H9 (cell line): ENCODE measurements around the gene BTN1A1. TPM values are rescaled to one million over a fixed set of nuclear protein-coding genes. Genes with fewer than 3 reads are reported as not detected.

ENCODE experiments used
- DNase-seq: peaks from one replicate; pipeline ENCODE4 v3.0.0-alpha.2; 2017
- H2AFZ ChIP-seq: one replicate; pipeline ENCODE4 v1.6.1; 2013; ENCODE audit warnings: mild to moderate bottlenecking, low read length, control low read depth, moderate library complexity
- H2AK5ac ChIP-seq: 2 replicates; pipeline ENCODE4 v1.6.1; 2013; ENCODE audit warnings: low read length, control low read depth, mixed read lengths; ENCODE audit not compliant: insufficient read length
- H2BK120ac ChIP-seq: one replicate; pipeline ENCODE4 v1.6.1; 2013; ENCODE audit warnings: low read depth, mild to moderate bottlenecking, low read length, control low read depth, inconsistent platforms; ENCODE audit not compliant: poor library complexity, severe bottlenecking
- H2BK12ac ChIP-seq: 2 replicates; pipeline ENCODE4 v1.6.1; 2013; ENCODE audit warnings: low read length, control low read depth, mixed read lengths, low read depth; ENCODE audit not compliant: insufficient read length
- H2BK15ac ChIP-seq: 2 replicates; pipeline ENCODE4 v1.6.1; 2013; ENCODE audit warnings: low read depth, low read length, control low read depth
- H2BK20ac ChIP-seq: one replicate; pipeline ENCODE4 v1.6.1; 2013; ENCODE audit warnings: low read depth, mild to moderate bottlenecking, low read length, control low read depth, inconsistent platforms; ENCODE audit not compliant: poor library complexity, severe bottlenecking
- H2BK5ac ChIP-seq: 2 replicates; pipeline ENCODE4 v1.6.1; 2013; ENCODE audit warnings: low read length, control low read depth, mixed read lengths; ENCODE audit not compliant: insufficient read length
- H3K14ac ChIP-seq: 2 replicates; pipeline ENCODE4 v1.6.1; 2013; ENCODE audit warnings: low read length, control low read depth; ENCODE audit not compliant: insufficient read depth
- H3K18ac ChIP-seq: 2 replicates; pipeline ENCODE4 v1.6.1; 2013; ENCODE audit warnings: low read depth, mild to moderate bottlenecking, mixed read lengths, low read length, control low read depth; ENCODE audit not compliant: insufficient read length
- H3K23ac ChIP-seq: 2 replicates; pipeline ENCODE4 v1.6.1; 2013; ENCODE audit warnings: low read length, control low read depth, mixed read lengths, low read depth; ENCODE audit not compliant: insufficient read length
- H3K23me2 ChIP-seq: 2 replicates; pipeline ENCODE4 v1.6.1; 2013; ENCODE audit warnings: low read depth, mild to moderate bottlenecking, mixed read lengths, low read length, control low read depth; ENCODE audit not compliant: insufficient read length, poor library complexity, severe bottlenecking
- H3K27ac ChIP-seq: 2 replicates; pipeline ENCODE4 v1.5.1; 2013; ENCODE audit warnings: low read length, control low read depth, mixed read lengths, low read depth; ENCODE audit not compliant: insufficient read length
- H3K27me3 ChIP-seq: 2 replicates; pipeline ENCODE4 v1.6.1; 2013; ENCODE audit warnings: low read length, control low read depth, inconsistent platforms; ENCODE audit not compliant: insufficient read depth
- H3K4ac ChIP-seq: 2 replicates; pipeline ENCODE4 v1.6.1; 2013; ENCODE audit warnings: low read depth, mild to moderate bottlenecking, control low read depth, inconsistent platforms, low read length, moderate library complexity
- H3K4me1 ChIP-seq: 2 replicates; pipeline ENCODE4 v1.6.1; 2013; ENCODE audit warnings: low read length, control low read depth, inconsistent platforms; ENCODE audit not compliant: insufficient read depth
- H3K4me2 ChIP-seq: 2 replicates; pipeline ENCODE4 v1.6.1; 2013; ENCODE audit warnings: low read length, control low read depth, mixed read lengths; ENCODE audit not compliant: insufficient read length, insufficient read depth
- H3K56ac ChIP-seq: 2 replicates; pipeline ENCODE4 v1.6.1; 2013; ENCODE audit warnings: low read depth, mild to moderate bottlenecking, mixed read lengths, low read length, control low read depth; ENCODE audit not compliant: insufficient read length
- H3K79me1 ChIP-seq: 2 replicates; pipeline ENCODE4 v1.6.1; 2013; ENCODE audit warnings: low read depth, mild to moderate bottlenecking, moderate library complexity, low read length, control low read depth, inconsistent platforms; ENCODE audit not compliant: insufficient read depth, poor library complexity, severe bottlenecking
- H3K79me2 ChIP-seq: 2 replicates; pipeline ENCODE4 v1.6.1; 2013; ENCODE audit warnings: low read length, control low read depth, inconsistent platforms; ENCODE audit not compliant: insufficient read depth
- H3K9ac ChIP-seq: 2 replicates; pipeline ENCODE4 v1.6.1; 2013; ENCODE audit warnings: low read length, control low read depth, mixed read lengths; ENCODE audit not compliant: insufficient read length; ENCODE audit errors: extremely low read depth
- H3K9me3 ChIP-seq: one replicate; pipeline ENCODE4 v1.6.1; 2013; ENCODE audit warnings: low read depth, low read length, inconsistent platforms; ENCODE audit not compliant: control insufficient read depth
- H3T11ph ChIP-seq: one replicate; pipeline ENCODE4 v1.6.1; 2013; ENCODE audit warnings: mild to moderate bottlenecking, low read length, control low read depth, inconsistent platforms
- H4K20me1 ChIP-seq: one replicate; pipeline ENCODE4 v1.6.1; 2013; ENCODE audit not compliant: control insufficient read depth, insufficient read length, insufficient read depth
- H4K5ac ChIP-seq: 2 replicates; pipeline ENCODE4 v1.6.1; 2013; ENCODE audit warnings: low read depth, mild to moderate bottlenecking, mixed read lengths, low read length, control low read depth; ENCODE audit not compliant: insufficient read length
- H4K8ac ChIP-seq: replicated peaks from 2 replicates; pipeline ENCODE4 v1.6.1; 2013; ENCODE audit warnings: low read length, control low read depth, mixed read lengths, low read depth; ENCODE audit not compliant: insufficient read length
- H4K91ac ChIP-seq: 2 replicates; pipeline ENCODE4 v1.6.1; 2013; ENCODE audit warnings: low read depth, mild to moderate bottlenecking, moderate library complexity, mixed read lengths, low read length, control low read depth; ENCODE audit not compliant: insufficient read length
- H3K27ac Mint-ChIP-seq, 3 experiments: 2 replicates in 2 of 3; 3 replicates in 1 of 3; pipeline ENCODE4 v1.8.0; 2020 to 2021; ENCODE audit warnings: mixed read lengths in 3 of 3, mild to moderate bottlenecking in 1 of 3, moderate library complexity in 1 of 3
- H3K27me3 Mint-ChIP-seq: 2 replicates; pipeline ENCODE4 v1.8.0; 2021; ENCODE audit warnings: low read depth, mild to moderate bottlenecking, moderate library complexity, mixed read lengths
- H3K36me3 Mint-ChIP-seq, 3 experiments: 2 replicates in 2 of 3; 3 replicates in 1 of 3; pipeline ENCODE4 v1.8.0; 2020 to 2021; ENCODE audit warnings: low read depth in 3 of 3, mixed read lengths in 3 of 3; ENCODE audit not compliant: insufficient read depth in 1 of 3
- H3K4me1 Mint-ChIP-seq, 2 experiments: 2 replicates each; pipeline ENCODE4 v1.8.0; 2020; ENCODE audit warnings: mixed read lengths in 2 of 2
- H3K4me3 Mint-ChIP-seq, 2 experiments: 2 replicates in 1 of 2; 3 replicates in 1 of 2; pipeline ENCODE4 v1.8.0; 2020 to 2021; ENCODE audit warnings: mild to moderate bottlenecking in 2 of 2, mixed read lengths in 2 of 2, moderate library complexity in 1 of 2
- H3K9me3 Mint-ChIP-seq, 2 experiments: 2 replicates in 1 of 2; 3 replicates in 1 of 2; pipeline ENCODE4 v1.8.0; 2020; ENCODE audit warnings: mild to moderate bottlenecking in 2 of 2, mixed read lengths in 2 of 2, moderate library complexity in 1 of 2
- CTCF ChIP-seq: fragments of 200-600 bp; sonication (generic); conservative IDR thresholded peaks from 3 replicates; pipeline ENCODE4 v1.8.0; 2021; ENCODE audit warnings: antibody characterized with exemption, mild to moderate bottlenecking
- WGBS: extraction: QIAGEN DNeasy Blood & Tissue Kit; methylation state at CpG from one replicate; pipeline ENCODE4 v1.1.7; 2013; ENCODE audit warnings: missing lambda C conversion rate, low lambda C conversion rate, mixed read lengths; ENCODE audit not compliant: insufficient read length; ENCODE audit errors: extremely low coverage; 5-methylcytosine and 5-hydroxymethylcytosine counted together
- total RNA-seq: library from RNA; stranded (reverse); gene quantifications from 2 replicates; pipeline ENCODE4 v1.2.1, GENCODE V29; 2021

The BTN1A1 gene
- total RNA-seq, 1 experiment from 2014 or later, result 0.15 TPM

- Histone ChIP-seq H3K27me3 (no peaks in the 10 kb centered on the region), H3K4ac (no peak overlapping the region), H4K20me1 (no peaks in the 10 kb centered on the region), H3K18ac (no peak overlapping the region), H3K23me2 (peaks cover 4% of the 10 kb centered on the region), H2AFZ (no peak overlapping the region), H3K9ac (no peak overlapping the region), H3T11ph (no peak overlapping the region), H2BK20ac (no peak overlapping the region), H2BK120ac (no peak overlapping the region), H3K79me1 (no peaks in the 10 kb centered on the region), H4K91ac (no peak overlapping the region), H2BK5ac (no peak overlapping the region), H3K4me1 (peaks cover 3% of the 10 kb centered on the region; the same call in 1 of the 2 replicates), H2AK5ac (no peak overlapping the region), H3K14ac (no peak overlapping the region), H3K27ac (no peak overlapping the region), H3K23ac (no peak overlapping the region), H2BK15ac (no peak overlapping the region), H3K56ac (no peak overlapping the region), H3K4me2 (no peak overlapping the region), H4K5ac (no peak overlapping the region), H3K9me3 (no peaks in the 10 kb centered on the region), H3K79me2 (no peaks in the 10 kb centered on the region), H2BK12ac (no peak overlapping the region), H4K8ac (no peak overlapping the region)
- H3K27me3 Mint-ChIP-seq, result no peaks in the 10 kb centered on the region; the same call in none of the 2 replicates
- no peak for DNase-seq
- H3K36me3 Mint-ChIP-seq, result peaks cover 6 to 9% (median 6%) of the 10 kb centered on the region in 3 experiments
- H3K4me1 Mint-ChIP-seq, result peaks cover 15 to 19% of the 10 kb centered on the region in 2 experiments
- H3K4me3 Mint-ChIP-seq, result no peak overlapping the region
- no peaks in the 10 kb centered on the region for H3K9me3 Mint-ChIP-seq
- no peak overlapping the region for H3K27ac Mint-ChIP-seq
- no peak for TF ChIP-seq CTCF
- no CpG with 5 or more reads among the region's 1 CpG for WGBS
Observed at GRCh38 chr6:26454631-26455030, 45.5 kb upstream of the BTN1A1 start.
